Stimulated activated CD4-positive, alpha-beta T cell treated with anti-CD3 and anti-CD28 coated beads, TNF-alpha, amount 100 ng/mL, for 4 hours (primary cell): ENCODE results near the gene ATP1A4.
"Not testable (repeated sequence)": the region's sequence is repeated elsewhere in the genome, so short reads cannot be mapped to it uniquely, and the experiment has no call there.

Experiments
- DNase-seq, 3 experiments: peaks; one replicate each; pipeline ENCODE4 v3.0.0-alpha.2; 2020; ENCODE audit warnings: low read depth in 3 of 3

The ATP1A4 gene

GRCh38 chr1:160123726-160124125 is 27.7 kb upstream of the ATP1A4 start:
- DNase-seq = no peak

- no peak for DNase-seq
Measured at GRCh38 chr1:160124705-160125478, 26.5 kb upstream of the ATP1A4 start.

GRCh38 chr1:160125746-160126145 is 25.7 kb upstream of the ATP1A4 start:
- DNase-seq = no peak

GRCh38 chr1:160126342-160126741 is 25.1 kb upstream of the ATP1A4 start:
- not testable (repeated sequence) for DNase-seq

GRCh38 chr1:160127381-160127780 is 24.0 kb upstream of the ATP1A4 start:
- no peak for DNase-seq

GRCh38 chr1:160127865-160128523 is 23.4 kb upstream of the ATP1A4 start:
- DNase-seq = no peak

- DNase-seq = no peak
Measured at GRCh38 chr1:160128636-160129035, 22.8 kb upstream of the ATP1A4 start.

- no peak for DNase-seq
Measured at GRCh38 chr1:160129046-160129445, 22.4 kb upstream of the ATP1A4 start.

GRCh38 chr1:160129558-160129957 is 21.8 kb upstream of the ATP1A4 start:
- no peak for DNase-seq

- DNase-seq = no peak
Measured at GRCh38 chr1:160129966-160130365, 21.4 kb upstream of the ATP1A4 start.

- no peak for DNase-seq
Measured at GRCh38 chr1:160130486-160130885, 20.9 kb upstream of the ATP1A4 start.

GRCh38 chr1:160130939-160131338 is 20.5 kb upstream of the ATP1A4 start:
- DNase-seq = no peak

GRCh38 chr1:160131803-160132565 is 19.4 kb upstream of the ATP1A4 start:
- no peak for DNase-seq

- no peak for DNase-seq
Measured at GRCh38 chr1:160133990-160134770, 17.2 kb upstream of the ATP1A4 start.

GRCh38 chr1:160134791-160135572 is 16.4 kb upstream of the ATP1A4 start:
- no peak for DNase-seq

GRCh38 chr1:160136121-160136925 is 15.1 kb upstream of the ATP1A4 start:
- no peak for DNase-seq

GRCh38 chr1:160136926-160137200 is 14.5 kb upstream of the ATP1A4 start:
- DNase-seq = no peak

- no peak for DNase-seq
Measured at GRCh38 chr1:160137216-160137862, 14.1 kb upstream of the ATP1A4 start.

- no peak for DNase-seq
Measured at GRCh38 chr1:160139840-160140239, 11.6 kb upstream of the ATP1A4 start.

- DNase-seq = no peak
Measured at GRCh38 chr1:160143695-160144094, 7.7 kb upstream of the ATP1A4 start.
